Right lobe of liver (tissue), 4 donors: ENCODE results near the gene ZNF398.

Source experiments
- POLR2A ChIP-seq: fragments of 450-650 bp; IDR thresholded peaks from one replicate; pipeline ENCODE4 v1.6.1; 2017; ENCODE audit warnings: antibody characterized with exemption, mild to moderate bottlenecking
- TF ChIP-seq, protein P1 (sequence below), 4 donors: fragments of 200-600 bp in 3 of 4; fragments of 450-650 bp in 1 of 4; IDR thresholded peaks; one replicate each; pipeline versions ENCODE4 v1.5.1 to v1.8.0; 2016 to 2022; ENCODE audit warnings: antibody characterized with exemption in 4 of 4, mild to moderate bottlenecking in 2 of 4
- donor health status: DM: no; HTN: no; CAD: no.
- donor health status: DM: no; HTN: no; CAD: no.
- donor health status: DM: no; HTN: yes; CAD: no.

GRCh38 chr7:149202831-149203231, 55.6 kb downstream of the ZNF398 start:
- TF ChIP-seq, protein P1, sequence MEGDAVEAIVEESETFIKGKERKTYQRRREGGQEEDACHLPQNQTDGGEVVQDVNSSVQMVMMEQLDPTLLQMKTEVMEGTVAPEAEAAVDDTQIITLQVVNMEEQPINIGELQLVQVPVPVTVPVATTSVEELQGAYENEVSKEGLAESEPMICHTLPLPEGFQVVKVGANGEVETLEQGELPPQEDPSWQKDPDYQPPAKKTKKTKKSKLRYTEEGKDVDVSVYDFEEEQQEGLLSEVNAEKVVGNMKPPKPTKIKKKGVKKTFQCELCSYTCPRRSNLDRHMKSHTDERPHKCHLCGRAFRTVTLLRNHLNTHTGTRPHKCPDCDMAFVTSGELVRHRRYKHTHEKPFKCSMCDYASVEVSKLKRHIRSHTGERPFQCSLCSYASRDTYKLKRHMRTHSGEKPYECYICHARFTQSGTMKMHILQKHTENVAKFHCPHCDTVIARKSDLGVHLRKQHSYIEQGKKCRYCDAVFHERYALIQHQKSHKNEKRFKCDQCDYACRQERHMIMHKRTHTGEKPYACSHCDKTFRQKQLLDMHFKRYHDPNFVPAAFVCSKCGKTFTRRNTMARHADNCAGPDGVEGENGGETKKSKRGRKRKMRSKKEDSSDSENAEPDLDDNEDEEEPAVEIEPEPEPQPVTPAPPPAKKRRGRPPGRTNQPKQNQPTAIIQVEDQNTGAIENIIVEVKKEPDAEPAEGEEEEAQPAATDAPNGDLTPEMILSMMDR (IDR thresholded peaks at IDR 0.05), result no peak
- no peak for TF ChIP-seq POLR2A
